HCT116 (cell line): ENCODE results near the gene SHISA2. TPM values are rescaled to one million over a fixed set of nuclear protein-coding genes. Genes with fewer than 3 reads are reported as not detected.

Experiments used
- ATAC-seq: fragments of 200-7000 bp; cut with Tn5 transposase; 2 replicates; pipeline ENCODE4 v1.9.1; 2020; ENCODE audit warnings: mild to moderate bottlenecking, moderate library complexity
- BruUV-seq: library from RNA; stranded (reverse); fragments of 400-500 nt; replicated peaks from 2 replicates; lab custom pipeline; 2021; lab: Mats Ljungman, UMichigan
- CTCF ChIA-PET: fragments of 300-600 bp; sonication (Branson Sonifier 250); formaldehyde crosslinking; loops from one replicate; lab custom pipeline; 2021; ENCODE audit warnings: antibody characterized with exemption; lab: Charles Lee
- POLR2A ChIA-PET: fragments of 300-600, 350-600 bp; sonication (Branson Sonifier 250); formaldehyde crosslinking; loops from one replicate; lab custom pipeline; 2021; ENCODE audit warnings: antibody characterized with exemption; lab: Charles Lee
- RAD21 ChIA-PET, 2 experiments: fragments of 300-600 bp; sonication (Branson Sonifier 250); formaldehyde crosslinking; loops; one replicate each; lab custom pipeline; 2023; ENCODE audit warnings: low total read pairs in 2 of 2; ENCODE audit not compliant: uncharacterized antibody in 2 of 2, unreplicated experiment in 2 of 2, low non-redundant PET in 1 of 2; lab: Charles Lee
- DNase-seq: peaks from one replicate; pipeline ENCODE4 v3.0.0-alpha.2; 2010; ENCODE audit warnings: low read depth, low spot score
- H2AFZ ChIP-seq: fragments of 200-600 bp; shearing (Covaris generic), sonication (generic); 2 replicates; pipeline ENCODE4 v1.6.1; 2017; ENCODE audit warnings: low read depth, mixed run types, mixed read lengths, antibody characterized with exemption, low read length; ENCODE audit not compliant: poor library complexity, severe bottlenecking
- H3K27ac ChIP-seq: 2 replicates; pipeline ENCODE4 v1.5.1; 2012; ENCODE audit warnings: low read depth, low read length
- H3K27me3 ChIP-seq: fragments of 200-600 bp; sonication (generic); 2 replicates; pipeline ENCODE4 v1.6.1; 2016; ENCODE audit warnings: mixed run types, low read length, mixed read lengths; ENCODE audit not compliant: insufficient read depth
- H3K36me3 ChIP-seq, 2 experiments: fragments of 200-500 bp in 1 of 2; fragments of 200-600 bp in 1 of 2; sonication (Bioruptor generic) in 1 of 2; sonication (generic) in 1 of 2; 2 replicates each; pipeline versions ENCODE4 v1.5.1 to v1.6.1; 2014 to 2016; ENCODE audit warnings: low read length in 2 of 2, inconsistent platforms in 1 of 2, mixed read lengths in 1 of 2, mixed run types in 1 of 2; ENCODE audit not compliant: insufficient read depth in 2 of 2, control insufficient read depth in 1 of 2
- H3K4me1 ChIP-seq, 2 experiments: fragments of 200-600 bp in 1 of 2; sonication (generic) in 1 of 2; 2 replicates each; pipeline versions ENCODE4 v1.5.1 to v1.6.1; 2012 to 2017; ENCODE audit warnings: low read length in 2 of 2, inconsistent platforms in 1 of 2, mild to moderate bottlenecking in 1 of 2, mixed read lengths in 1 of 2, mixed run types in 1 of 2, moderate library complexity in 1 of 2; ENCODE audit not compliant: insufficient read depth in 2 of 2, control insufficient read depth in 1 of 2
- H3K4me2 ChIP-seq: fragments of 200-600 bp; sonication (generic); 2 replicates; pipeline ENCODE4 v1.6.1; 2017; ENCODE audit warnings: mixed run types, low read length, mixed read lengths
- H3K4me3 ChIP-seq, 2 experiments: fragments of 200-600 bp in 1 of 2; sonication (generic) in 1 of 2; replicated peaks in 1 of 2; 2 replicates each; pipeline ENCODE4 v1.5.1; 2011 to 2016; ENCODE audit warnings: low read length in 2 of 2, control low read depth in 1 of 2, low read depth in 1 of 2, mild to moderate bottlenecking in 1 of 2, mixed read lengths in 1 of 2, mixed run types in 1 of 2
- H3K79me2 ChIP-seq: fragments of 200-600 bp; sonication (generic); 2 replicates; pipeline ENCODE4 v1.6.1; 2017; ENCODE audit warnings: mild to moderate bottlenecking, mixed run types, low read length, moderate library complexity, mixed read lengths; ENCODE audit not compliant: insufficient read depth
- H3K9ac ChIP-seq: fragments of 200-600 bp; sonication (generic); 2 replicates; pipeline ENCODE4 v1.6.1; 2016; ENCODE audit warnings: low read length, mixed read lengths
- H3K9me2 ChIP-seq: fragments of 200-600 bp; sonication (generic), shearing (Covaris generic); 2 replicates; pipeline ENCODE4 v1.6.1; 2017; ENCODE audit warnings: mixed run types, mild to moderate bottlenecking, moderate library complexity; ENCODE audit not compliant: insufficient read depth
- H3K9me3 ChIP-seq, 2 experiments: fragments of 200-500 bp in 1 of 2; fragments of 200-600 bp in 1 of 2; sonication (Bioruptor generic) in 1 of 2; sonication (generic) in 1 of 2; 2 replicates each; pipeline ENCODE4 v1.6.1; 2014 to 2017; ENCODE audit warnings: low read length in 2 of 2, mixed read lengths in 2 of 2, inconsistent platforms in 1 of 2, low read depth in 1 of 2, mild to moderate bottlenecking in 1 of 2, mixed run types in 1 of 2, moderate library complexity in 1 of 2; ENCODE audit not compliant: control insufficient read depth in 1 of 2, insufficient read depth in 1 of 2
- H4K20me1 ChIP-seq: fragments of 200-600 bp; sonication (generic), shearing (Covaris generic); 2 replicates; pipeline ENCODE4 v1.6.1; 2017; ENCODE audit warnings: mixed run types, mild to moderate bottlenecking, moderate library complexity; ENCODE audit not compliant: insufficient read depth
- CBX3 ChIP-seq: IDR thresholded peaks from 2 replicates; pipeline ENCODE4 v1.6.1; 2012; ENCODE audit warnings: low read depth
- CEBPB ChIP-seq: IDR thresholded peaks from 2 replicates; pipeline ENCODE4 v1.6.1; 2012; ENCODE audit warnings: low read depth
- EGR1 ChIP-seq: IDR thresholded peaks from 2 replicates; pipeline ENCODE4 v1.6.1; 2012; ENCODE audit warnings: low read depth
- ELF1 ChIP-seq: IDR thresholded peaks from 2 replicates; pipeline ENCODE4 v1.6.1; 2012; ENCODE audit warnings: low read depth, borderline replicate concordance
- EZH2 ChIP-seq: fragments of 200-600 bp; sonication (generic); IDR thresholded peaks from 2 replicates; pipeline ENCODE4 v1.6.1; 2017; ENCODE audit warnings: antibody characterized with exemption, mixed run types
- EZH2phosphoT487 ChIP-seq: fragments of 200-600 bp; IDR thresholded peaks from 2 replicates; pipeline ENCODE4 v1.6.1; 2018; ENCODE audit warnings: antibody characterized with exemption, borderline replicate concordance
- JUND ChIP-seq: IDR thresholded peaks from 2 replicates; pipeline ENCODE4 v1.6.1; 2012
- POLR2A ChIP-seq: IDR thresholded peaks from 2 replicates; pipeline ENCODE4 v1.7.0; 2011; ENCODE audit warnings: borderline replicate concordance; ENCODE audit not compliant: insufficient read depth, insufficient read length; ENCODE audit errors: extremely low read depth
- POLR2AphosphoS5 ChIP-seq: IDR thresholded peaks from 2 replicates; pipeline ENCODE4 v1.6.1; 2011; ENCODE audit warnings: mild to moderate bottlenecking, low read depth, low read length, moderate library complexity
- RAD21 ChIP-seq: IDR thresholded peaks from 2 replicates; pipeline ENCODE4 v1.6.1; 2012; ENCODE audit warnings: low read depth, mild to moderate bottlenecking
- SRF ChIP-seq: IDR thresholded peaks from 2 replicates; pipeline ENCODE4 v1.6.1; 2012; ENCODE audit warnings: low read depth
- TCF7L2 ChIP-seq: IDR thresholded peaks from 2 replicates; pipeline ENCODE4 v1.7.0; 2011; ENCODE audit warnings: borderline replicate concordance, inconsistent platforms; ENCODE audit not compliant: insufficient read depth, insufficient read length; ENCODE audit errors: extremely low read depth
- YY1 ChIP-seq: IDR thresholded peaks from 2 replicates; pipeline ENCODE4 v1.6.1; 2011; ENCODE audit warnings: low read length, low read depth, moderate library complexity, mild to moderate bottlenecking; ENCODE audit not compliant: insufficient replicate concordance; ENCODE audit errors: extremely low read depth
- ZFX ChIP-seq: fragments of 450-650 bp; IDR thresholded peaks from 2 replicates; pipeline ENCODE4 v1.6.1; 2017
- ZNF274 ChIP-seq: fragments of 200-500 bp; sonication (Bioruptor generic); IDR thresholded peaks from 2 replicates; pipeline ENCODE4 v1.6.1; 2014; ENCODE audit warnings: mild to moderate bottlenecking, low read depth, low read length, inconsistent platforms
- intact Hi-C: fragments of 100-400 bp; cut with micrococcal nuclease; formaldehyde crosslinking; loops from 2 replicates; pipeline ENCODE4 v1.10.0; 2022
- total RNA-seq: library from RNA; stranded (reverse); gene quantifications from one replicate; pipeline ENCODE4 v1.2.1, GENCODE V29; 2021; ENCODE audit not compliant: unreplicated experiment
- TF ChIP-seq, protein P1 (sequence below): IDR thresholded peaks from 2 replicates; pipeline ENCODE4 v1.6.1; 2011; ENCODE audit warnings: mild to moderate bottlenecking, low read length, moderate library complexity; ENCODE audit not compliant: insufficient replicate concordance; ENCODE audit errors: extremely low read depth
- TF ChIP-seq, protein P2 (sequence below), 3 experiments: fragments of 200-600 bp in 1 of 3; sonication (generic) in 1 of 3; IDR thresholded peaks in 2 of 3; conservative IDR thresholded peaks in 1 of 3; 2 replicates each; pipeline ENCODE4 v1.5.1; 2012 to 2017; ENCODE audit warnings: low read depth in 2 of 3, low read length in 2 of 3, antibody characterized with exemption in 1 of 3, borderline replicate concordance in 1 of 3, control low read depth in 1 of 3, mild to moderate bottlenecking in 1 of 3, mixed read lengths in 1 of 3, mixed run types in 1 of 3, moderate library complexity in 1 of 3; ENCODE audit not compliant: insufficient read depth in 1 of 3
- TF ChIP-seq, protein P3 (sequence below): IDR thresholded peaks from 2 replicates; pipeline ENCODE4 v1.6.1; 2012; ENCODE audit warnings: low read depth
- TF ChIP-seq, protein P4 (sequence below): IDR thresholded peaks from 2 replicates; pipeline ENCODE4 v1.6.1; 2012

The SHISA2 gene
- total RNA-seq, 1 experiment from 2014 or later, result not detected

DNA sequence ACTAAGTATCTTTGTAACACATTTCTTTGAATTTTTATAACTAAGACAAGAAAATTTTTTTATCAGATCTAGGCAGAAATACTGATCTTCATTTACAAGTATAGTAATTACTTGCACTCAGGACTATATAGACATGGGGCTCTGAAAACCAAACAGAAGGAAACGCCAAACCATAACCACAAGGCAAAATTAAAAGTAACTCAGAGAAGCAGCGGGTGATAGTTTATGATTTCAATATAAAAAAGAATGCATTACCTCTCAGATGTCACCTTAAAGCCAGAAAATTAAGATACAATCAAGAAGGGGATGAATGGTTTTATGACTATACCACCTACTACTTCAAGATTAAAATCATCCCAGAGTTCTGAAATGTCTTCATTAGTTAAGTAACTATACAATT is 6.7 kb downstream of the SHISA2 start (continued):
- TF ChIP-seq, protein P1, sequence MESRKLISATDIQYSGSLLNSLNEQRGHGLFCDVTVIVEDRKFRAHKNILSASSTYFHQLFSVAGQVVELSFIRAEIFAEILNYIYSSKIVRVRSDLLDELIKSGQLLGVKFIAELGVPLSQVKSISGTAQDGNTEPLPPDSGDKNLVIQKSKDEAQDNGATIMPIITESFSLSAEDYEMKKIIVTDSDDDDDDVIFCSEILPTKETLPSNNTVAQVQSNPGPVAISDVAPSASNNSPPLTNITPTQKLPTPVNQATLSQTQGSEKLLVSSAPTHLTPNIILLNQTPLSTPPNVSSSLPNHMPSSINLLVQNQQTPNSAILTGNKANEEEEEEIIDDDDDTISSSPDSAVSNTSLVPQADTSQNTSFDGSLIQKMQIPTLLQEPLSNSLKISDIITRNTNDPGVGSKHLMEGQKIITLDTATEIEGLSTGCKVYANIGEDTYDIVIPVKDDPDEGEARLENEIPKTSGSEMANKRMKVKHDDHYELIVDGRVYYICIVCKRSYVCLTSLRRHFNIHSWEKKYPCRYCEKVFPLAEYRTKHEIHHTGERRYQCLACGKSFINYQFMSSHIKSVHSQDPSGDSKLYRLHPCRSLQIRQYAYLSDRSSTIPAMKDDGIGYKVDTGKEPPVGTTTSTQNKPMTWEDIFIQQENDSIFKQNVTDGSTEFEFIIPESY, result no peak
- TF ChIP-seq EZH2 (no peak), JUND (no peak), EZH2phosphoT487 (no peak), POLR2A (no peak), CBX3 (no peak), ZNF274 (no peak), ZFX (no peak)

DNA sequence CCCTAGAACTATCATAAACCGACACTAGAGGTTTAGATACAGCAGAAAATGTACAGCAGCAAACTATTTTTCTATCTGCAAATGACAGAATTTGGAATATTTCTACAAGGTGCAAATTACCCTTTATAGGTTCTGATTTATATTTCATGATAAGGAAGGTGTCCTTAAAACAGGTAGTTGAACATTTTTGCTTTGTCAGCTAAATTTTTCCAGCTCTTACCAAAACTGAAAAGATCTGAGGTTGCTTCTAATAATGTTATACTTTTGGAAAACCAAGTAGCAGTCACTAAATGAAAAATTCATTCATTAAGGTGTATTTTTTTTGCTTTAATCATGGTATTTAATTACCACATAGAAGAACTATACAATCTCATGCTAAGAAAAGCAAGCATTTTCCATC is 9.0 kb downstream of the SHISA2 start:
- Histone ChIP-seq H3K9ac (no peak overlapping the region), H3K79me2 (no peaks in the 10 kb centered on the region), H3K27ac (no peak overlapping the region), H4K20me1 (no peaks in the 10 kb centered on the region), H3K27me3 (peaks cover 40% of the 10 kb centered on the region), H3K4me3 (no peak overlapping the region), H3K36me3 (no peaks in the 10 kb centered on the region), H2AFZ (no peak overlapping the region), H3K4me1 (no peaks in the 10 kb centered on the region), H3K9me3 (no peaks in the 10 kb centered on the region), H3K4me2 (no peak overlapping the region), H3K9me2 (no peaks in the 10 kb centered on the region)
- no TSS peak for BruUV-seq
- ChIA-PET POLR2A (no interaction called here), CTCF (no interaction called here), RAD21 (no interaction called here)
- ATAC-seq, result no peak
- intact Hi-C loops, result no loop called here
- no peak for DNase-seq
- TF ChIP-seq TCF7L2 (no peak), EGR1 (no peak), EZH2phosphoT487 (no peak), CBX3 (no peak), SRF (no peak), ELF1 (no peak), CEBPB (no peak), POLR2AphosphoS5 (no peak), RAD21 (no peak), EZH2 (no peak), ZFX (no peak), JUND (no peak), YY1 (no peak)
- TF ChIP-seq, protein P2, sequence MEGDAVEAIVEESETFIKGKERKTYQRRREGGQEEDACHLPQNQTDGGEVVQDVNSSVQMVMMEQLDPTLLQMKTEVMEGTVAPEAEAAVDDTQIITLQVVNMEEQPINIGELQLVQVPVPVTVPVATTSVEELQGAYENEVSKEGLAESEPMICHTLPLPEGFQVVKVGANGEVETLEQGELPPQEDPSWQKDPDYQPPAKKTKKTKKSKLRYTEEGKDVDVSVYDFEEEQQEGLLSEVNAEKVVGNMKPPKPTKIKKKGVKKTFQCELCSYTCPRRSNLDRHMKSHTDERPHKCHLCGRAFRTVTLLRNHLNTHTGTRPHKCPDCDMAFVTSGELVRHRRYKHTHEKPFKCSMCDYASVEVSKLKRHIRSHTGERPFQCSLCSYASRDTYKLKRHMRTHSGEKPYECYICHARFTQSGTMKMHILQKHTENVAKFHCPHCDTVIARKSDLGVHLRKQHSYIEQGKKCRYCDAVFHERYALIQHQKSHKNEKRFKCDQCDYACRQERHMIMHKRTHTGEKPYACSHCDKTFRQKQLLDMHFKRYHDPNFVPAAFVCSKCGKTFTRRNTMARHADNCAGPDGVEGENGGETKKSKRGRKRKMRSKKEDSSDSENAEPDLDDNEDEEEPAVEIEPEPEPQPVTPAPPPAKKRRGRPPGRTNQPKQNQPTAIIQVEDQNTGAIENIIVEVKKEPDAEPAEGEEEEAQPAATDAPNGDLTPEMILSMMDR (IDR thresholded peaks at IDR 0.05 in 2 of 3, conservative IDR thresholded peaks at IDR 0.05 in 1 of 3; ENCODE audit: borderline replicate concordance in 1 of 3, insufficient read depth in 1 of 3, low read depth in 2 of 3, low read length in 2 of 3), result no peak
- TF ChIP-seq, protein P3, sequence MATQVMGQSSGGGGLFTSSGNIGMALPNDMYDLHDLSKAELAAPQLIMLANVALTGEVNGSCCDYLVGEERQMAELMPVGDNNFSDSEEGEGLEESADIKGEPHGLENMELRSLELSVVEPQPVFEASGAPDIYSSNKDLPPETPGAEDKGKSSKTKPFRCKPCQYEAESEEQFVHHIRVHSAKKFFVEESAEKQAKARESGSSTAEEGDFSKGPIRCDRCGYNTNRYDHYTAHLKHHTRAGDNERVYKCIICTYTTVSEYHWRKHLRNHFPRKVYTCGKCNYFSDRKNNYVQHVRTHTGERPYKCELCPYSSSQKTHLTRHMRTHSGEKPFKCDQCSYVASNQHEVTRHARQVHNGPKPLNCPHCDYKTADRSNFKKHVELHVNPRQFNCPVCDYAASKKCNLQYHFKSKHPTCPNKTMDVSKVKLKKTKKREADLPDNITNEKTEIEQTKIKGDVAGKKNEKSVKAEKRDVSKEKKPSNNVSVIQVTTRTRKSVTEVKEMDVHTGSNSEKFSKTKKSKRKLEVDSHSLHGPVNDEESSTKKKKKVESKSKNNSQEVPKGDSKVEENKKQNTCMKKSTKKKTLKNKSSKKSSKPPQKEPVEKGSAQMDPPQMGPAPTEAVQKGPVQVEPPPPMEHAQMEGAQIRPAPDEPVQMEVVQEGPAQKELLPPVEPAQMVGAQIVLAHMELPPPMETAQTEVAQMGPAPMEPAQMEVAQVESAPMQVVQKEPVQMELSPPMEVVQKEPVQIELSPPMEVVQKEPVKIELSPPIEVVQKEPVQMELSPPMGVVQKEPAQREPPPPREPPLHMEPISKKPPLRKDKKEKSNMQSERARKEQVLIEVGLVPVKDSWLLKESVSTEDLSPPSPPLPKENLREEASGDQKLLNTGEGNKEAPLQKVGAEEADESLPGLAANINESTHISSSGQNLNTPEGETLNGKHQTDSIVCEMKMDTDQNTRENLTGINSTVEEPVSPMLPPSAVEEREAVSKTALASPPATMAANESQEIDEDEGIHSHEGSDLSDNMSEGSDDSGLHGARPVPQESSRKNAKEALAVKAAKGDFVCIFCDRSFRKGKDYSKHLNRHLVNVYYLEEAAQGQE, result no peak
- TF ChIP-seq, protein P4, sequence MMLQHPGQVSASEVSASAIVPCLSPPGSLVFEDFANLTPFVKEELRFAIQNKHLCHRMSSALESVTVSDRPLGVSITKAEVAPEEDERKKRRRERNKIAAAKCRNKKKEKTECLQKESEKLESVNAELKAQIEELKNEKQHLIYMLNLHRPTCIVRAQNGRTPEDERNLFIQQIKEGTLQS, result no peak
